HK-2 (cell line): ENCODE measurements around the gene SPPL2C.

ENCODE experiments used
- DNase-seq: peaks from one replicate; pipeline ENCODE4 v3.0.0-alpha.2; 2018; ENCODE audit not compliant: unreplicated experiment

Gene SPPL2C

DNA sequence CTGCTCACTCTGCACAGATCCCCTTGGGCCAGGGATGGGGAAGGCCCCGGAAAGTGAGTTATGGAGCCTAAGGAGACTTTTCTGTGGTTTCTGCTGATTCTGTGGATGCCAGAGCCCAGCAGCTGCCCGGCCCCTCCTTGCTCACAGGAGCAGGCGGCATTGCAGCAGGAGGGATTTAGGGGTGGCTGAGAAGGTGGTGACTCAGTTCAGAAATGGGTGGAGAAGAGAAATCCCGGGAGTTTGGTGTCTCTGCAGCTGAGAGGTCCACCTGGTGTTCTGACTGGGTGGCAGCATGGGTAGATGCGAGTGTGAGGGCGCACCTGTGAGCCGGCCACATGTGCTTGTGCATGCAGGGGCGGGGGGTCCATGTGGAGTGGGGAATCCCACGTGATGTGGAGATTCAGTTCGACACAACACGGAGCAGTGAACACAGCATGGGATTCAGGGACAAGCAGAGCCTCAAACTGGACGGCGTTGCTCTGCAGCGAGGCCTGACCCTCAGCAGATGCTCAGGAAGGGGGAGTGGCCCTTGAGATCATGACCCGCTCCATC is 16.0 kb upstream of the SPPL2C start:
- DNase-seq, result peak; percentile 17

GRCh38 chr17:45833920-45834319 is 10.8 kb upstream of the SPPL2C start:
- no peak for DNase-seq

DNA sequence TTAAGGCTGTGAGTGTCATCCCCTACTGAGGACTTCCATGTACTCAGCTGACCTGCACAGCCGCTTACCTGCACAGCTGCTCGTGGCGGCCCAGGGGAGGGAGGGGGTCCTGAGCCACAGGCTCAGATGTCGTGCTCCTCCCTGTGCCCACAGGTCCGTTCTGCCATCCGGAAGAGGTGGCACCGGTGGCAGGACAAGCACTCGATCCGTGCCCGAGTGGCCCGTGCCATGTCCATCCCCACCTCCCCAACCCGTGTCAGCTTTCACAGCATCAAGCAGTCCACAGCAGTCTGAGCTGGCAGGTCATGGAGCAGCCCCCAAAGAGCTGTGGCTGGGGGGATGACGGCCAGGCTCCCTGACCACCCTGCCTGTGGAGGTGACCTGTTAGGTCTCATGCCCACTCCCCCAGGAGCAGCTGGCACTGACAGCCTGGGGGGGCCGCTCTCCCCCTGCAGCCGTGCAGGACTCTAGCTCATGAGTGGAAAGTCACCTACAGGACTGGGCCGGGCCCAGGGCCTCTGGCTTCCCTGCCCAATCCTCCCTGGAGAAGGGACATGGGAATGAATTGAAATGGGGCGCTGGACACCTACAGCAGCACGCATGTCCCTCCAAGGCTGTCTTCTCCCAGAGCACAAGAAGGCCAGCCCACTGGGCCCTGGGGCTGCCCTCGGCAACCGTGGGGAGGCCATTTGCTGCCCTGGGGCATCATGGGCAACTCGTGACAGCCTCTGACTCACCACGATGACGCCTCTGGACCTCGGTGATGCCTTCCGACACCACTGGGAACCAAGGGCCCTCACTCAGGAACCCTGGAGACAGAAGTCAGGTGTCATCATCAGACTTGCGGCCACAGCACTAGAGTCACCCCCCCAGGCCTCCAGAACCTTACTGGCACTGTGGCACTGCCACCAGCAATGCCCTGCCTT is 9.9 kb upstream of the SPPL2C start:
- no peak for DNase-seq

GRCh38 chr17:45835481-45835880 is 9.2 kb upstream of the SPPL2C start:
- DNase-seq, result no peak

- no peak for DNase-seq
Observed at GRCh38 chr17:45836047-45837044, 8.3 kb upstream of the SPPL2C start.

GRCh38 chr17:45837187-45837586 is 7.5 kb upstream of the SPPL2C start:
- DNase-seq, result no peak

DNA sequence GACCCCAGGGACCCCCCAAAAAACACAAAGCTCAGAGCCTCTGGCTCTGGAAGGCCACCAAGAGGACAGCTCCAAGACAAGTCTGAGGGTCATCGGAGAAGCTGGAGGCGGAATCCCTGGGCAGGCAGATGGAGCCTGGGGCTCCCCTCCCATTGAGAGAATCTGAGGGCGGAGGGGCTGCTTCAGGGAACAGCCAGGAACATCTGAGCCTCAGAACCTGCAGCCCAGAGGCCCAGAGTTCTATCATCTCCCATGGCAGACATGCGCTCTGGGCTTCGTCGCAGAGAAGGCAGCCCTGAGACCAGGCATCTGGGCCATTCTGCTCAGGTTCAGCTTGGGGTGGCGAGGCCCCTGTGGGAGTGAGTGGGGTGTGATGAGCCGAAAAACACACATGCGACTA is 7.1 kb upstream of the SPPL2C start:
- no peak for DNase-seq

GRCh38 chr17:45838751-45839295 is 5.9 kb upstream of the SPPL2C start:
- DNase-seq, result no peak

DNA sequence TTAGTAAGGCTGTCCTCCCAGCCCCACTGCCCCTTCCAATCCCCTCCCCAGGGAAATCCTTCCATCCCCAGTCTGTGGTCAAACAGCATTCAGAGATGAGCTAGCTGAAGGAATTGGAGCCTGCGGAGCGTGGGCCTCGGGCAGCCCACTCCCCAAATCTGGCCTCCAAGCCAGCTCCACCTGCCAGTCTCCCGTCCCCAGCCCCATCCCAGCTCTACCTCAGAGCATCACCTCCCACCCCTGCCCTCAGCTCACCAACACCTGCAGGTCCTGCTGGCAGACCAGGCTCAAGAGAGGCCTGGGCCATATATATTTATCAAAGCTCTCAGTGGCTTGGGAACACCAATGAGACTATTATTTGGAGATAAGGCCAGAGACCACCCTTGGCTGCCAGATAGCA is 5.2 kb upstream of the SPPL2C start:
- no peak for DNase-seq

GRCh38 chr17:45841186-45841585 is 3.5 kb upstream of the SPPL2C start:
- no peak for DNase-seq

GRCh38 chr17:45841883-45842525 is 2.7 kb upstream of the SPPL2C start:
- DNase-seq, result no peak

DNA sequence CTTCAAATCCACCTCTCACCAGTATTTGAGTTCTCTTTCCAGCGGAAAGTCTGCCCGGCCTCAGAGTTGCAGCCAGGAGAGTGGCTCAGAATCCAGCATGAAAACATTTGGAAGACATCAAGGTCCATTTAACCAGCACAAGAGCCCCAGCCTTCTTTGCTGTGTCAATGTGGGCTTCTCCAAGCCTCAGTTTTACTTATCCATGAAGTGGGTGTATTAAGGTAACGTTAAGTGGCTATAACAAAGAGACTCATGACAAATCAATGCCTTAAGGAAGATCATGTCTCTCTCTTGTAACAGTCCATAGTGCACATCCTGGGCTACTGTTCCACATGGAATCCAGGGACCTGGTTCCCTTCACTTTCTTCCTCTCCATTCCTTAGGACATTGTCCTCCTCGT is 959 bp upstream of the SPPL2C start:
- no peak for DNase-seq

DNA sequence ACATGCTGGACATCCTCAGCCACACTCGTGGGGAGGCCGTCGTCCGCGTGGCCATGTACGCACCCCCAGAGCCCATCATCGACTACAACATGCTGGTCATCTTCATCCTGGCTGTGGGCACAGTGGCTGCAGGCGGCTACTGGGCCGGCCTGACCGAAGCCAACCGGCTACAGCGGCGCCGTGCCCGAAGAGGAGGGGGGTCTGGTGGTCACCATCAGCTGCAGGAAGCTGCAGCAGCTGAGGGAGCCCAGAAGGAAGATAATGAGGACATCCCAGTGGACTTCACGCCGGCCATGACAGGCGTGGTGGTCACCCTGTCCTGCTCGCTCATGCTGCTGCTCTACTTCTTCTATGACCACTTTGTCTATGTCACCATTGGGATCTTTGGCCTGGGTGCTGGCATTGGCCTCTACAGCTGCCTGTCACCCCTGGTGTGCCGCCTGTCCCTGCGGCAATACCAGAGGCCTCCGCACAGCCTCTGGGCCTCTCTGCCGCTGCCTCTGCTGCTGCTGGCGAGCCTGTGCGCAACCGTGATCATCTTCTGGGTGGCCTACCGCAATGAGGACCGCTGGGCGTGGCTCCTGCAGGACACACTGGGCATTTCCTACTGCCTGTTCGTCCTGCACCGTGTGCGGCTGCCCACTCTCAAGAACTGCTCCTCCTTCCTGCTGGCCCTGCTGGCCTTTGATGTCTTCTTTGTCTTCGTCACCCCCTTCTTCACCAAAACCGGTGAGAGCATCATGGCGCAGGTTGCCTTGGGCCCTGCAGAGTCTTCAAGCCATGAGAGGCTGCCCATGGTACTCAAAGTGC is 900 bp downstream of the SPPL2C start:
- DNase-seq, result no peak

DNA sequence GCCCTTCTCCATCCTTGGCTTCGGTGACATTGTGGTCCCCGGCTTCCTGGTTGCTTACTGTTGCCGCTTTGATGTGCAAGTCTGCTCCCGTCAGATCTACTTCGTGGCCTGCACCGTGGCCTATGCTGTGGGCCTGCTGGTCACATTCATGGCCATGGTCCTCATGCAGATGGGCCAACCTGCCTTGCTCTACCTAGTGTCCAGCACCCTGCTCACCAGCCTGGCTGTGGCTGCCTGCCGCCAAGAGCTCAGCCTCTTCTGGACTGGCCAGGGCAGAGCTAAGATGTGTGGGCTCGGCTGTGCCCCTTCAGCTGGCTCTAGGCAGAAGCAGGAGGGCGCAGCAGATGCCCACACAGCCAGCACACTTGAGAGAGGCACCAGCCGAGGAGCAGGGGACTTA is 1.5 kb downstream of the SPPL2C start:
- DNase-seq, result no peak

DNA sequence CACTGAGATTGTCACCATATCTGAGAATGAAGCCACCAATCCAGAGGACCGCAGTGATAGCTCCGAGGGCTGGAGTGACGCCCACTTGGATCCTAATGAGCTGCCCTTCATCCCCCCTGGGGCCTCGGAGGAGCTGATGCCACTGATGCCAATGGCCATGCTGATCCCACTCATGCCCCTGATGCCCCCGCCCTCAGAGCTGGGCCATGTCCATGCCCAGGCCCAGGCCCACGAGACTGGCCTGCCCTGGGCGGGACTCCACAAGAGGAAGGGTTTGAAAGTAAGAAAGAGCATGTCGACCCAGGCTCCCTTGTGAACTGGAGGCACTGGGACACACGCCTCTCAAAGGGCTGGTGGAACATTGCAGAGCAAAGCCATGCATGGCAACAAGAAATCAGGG is 2.0 kb downstream of the SPPL2C start:
- no peak for DNase-seq

DNA sequence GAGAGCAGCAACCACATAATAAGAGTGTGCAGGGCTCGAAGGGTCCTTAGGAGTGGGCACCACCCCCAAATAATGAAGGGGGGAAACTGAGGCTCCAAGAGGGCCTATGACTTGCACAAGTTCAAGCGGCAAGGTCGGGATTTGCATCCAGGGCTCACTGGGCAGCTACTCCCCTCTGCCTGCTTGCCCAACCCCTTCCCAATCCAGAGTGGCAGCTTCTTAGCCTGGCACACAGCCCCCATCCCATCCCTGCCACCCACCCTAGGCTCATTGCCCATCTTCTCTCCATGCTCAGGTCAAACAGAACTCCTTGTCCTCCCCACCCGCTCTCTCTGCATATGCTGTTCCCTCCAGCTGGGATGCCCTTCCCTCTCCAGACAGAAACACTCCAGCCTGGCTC is 2.4 kb downstream of the SPPL2C start:
- DNase-seq, result no peak

DNA sequence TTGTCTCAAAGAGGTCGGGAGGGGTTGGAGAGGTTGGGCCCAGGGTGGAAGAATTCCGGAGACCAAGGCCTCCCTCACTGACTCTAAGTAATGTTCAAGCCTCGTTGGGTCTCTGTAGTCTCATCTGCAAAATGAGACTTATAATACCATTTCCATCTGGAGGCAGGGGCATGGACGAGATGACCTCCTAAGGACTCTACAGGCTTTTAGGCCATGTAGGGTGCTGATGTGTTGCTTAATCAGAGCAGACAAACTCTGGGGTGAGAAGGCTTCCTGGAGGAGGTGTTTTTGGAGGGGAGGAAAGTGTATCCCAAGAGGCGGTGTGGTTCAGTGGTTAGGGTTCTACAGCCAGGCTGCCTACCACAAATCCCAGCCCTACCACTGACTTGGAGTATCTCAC is 3.1 kb downstream of the SPPL2C start:
- no peak for DNase-seq

DNA sequence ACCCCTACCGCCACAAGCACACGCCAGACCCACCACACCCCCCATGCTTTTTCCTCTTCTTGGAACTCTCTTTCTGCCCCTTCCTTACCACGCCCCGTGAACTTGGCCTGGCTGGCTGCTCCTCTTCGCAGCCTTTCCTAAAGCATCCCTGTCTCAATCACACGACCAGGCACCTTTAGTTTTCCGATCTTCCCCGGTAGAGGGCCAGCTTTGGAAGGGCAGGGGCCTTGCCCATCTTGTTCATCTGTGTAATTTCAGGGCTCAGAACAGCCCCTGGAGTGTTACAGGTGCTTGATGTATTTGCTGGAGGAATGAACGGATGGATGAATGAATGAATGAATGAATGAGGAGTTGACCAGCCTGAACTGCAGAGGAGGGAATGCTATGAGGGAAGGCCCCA is 3.7 kb downstream of the SPPL2C start:
- no peak for DNase-seq

DNA sequence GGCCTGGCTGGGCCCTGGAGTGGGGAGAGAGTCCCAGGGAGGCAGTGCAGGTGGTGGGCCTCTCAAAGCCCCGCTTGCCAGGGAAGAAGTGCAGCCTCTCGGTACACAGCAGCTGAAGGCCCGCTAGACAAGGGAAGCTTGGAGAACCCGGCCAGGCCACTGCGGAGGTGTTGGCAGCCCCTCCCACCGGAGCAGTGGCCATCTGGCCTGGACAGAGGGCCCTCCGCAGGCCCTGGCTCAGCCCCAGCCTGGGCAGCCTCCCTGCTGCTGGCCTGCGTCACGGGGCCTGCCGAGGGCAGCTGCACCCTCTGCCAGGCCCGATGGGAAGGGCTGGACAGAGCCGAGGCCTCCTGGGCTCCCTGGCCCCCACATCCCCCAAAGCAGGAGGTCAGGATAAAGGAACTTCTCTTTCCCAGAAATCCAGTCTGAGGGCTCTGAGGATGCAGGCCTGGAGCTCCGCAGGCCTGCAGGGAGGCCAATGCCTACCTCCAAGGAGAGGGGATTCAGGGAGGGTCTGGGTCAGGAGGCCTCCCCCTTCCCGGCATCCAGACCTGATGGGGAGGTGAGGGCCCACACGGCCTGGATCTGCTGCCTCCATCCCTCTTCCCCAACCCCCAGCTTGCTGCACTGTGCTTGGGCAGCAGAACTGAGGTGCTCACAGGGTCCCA is 4.3 kb downstream of the SPPL2C start:
- no peak for DNase-seq

- no peak for DNase-seq
Observed at GRCh38 chr17:45849536-45849990, 4.9 kb downstream of the SPPL2C start.
